ENCODE data around the gene CSRNP3.

The CSRNP3 gene, protein sequence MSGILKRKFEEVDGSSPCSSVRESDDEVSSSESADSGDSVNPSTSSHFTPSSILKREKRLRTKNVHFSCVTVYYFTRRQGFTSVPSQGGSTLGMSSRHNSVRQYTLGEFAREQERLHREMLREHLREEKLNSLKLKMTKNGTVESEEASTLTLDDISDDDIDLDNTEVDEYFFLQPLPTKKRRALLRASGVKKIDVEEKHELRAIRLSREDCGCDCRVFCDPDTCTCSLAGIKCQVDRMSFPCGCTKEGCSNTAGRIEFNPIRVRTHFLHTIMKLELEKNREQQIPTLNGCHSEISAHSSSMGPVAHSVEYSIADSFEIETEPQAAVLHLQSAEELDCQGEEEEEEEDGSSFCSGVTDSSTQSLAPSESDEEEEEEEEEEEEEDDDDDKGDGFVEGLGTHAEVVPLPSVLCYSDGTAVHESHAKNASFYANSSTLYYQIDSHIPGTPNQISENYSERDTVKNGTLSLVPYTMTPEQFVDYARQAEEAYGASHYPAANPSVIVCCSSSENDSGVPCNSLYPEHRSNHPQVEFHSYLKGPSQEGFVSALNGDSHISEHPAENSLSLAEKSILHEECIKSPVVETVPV

DNA sequence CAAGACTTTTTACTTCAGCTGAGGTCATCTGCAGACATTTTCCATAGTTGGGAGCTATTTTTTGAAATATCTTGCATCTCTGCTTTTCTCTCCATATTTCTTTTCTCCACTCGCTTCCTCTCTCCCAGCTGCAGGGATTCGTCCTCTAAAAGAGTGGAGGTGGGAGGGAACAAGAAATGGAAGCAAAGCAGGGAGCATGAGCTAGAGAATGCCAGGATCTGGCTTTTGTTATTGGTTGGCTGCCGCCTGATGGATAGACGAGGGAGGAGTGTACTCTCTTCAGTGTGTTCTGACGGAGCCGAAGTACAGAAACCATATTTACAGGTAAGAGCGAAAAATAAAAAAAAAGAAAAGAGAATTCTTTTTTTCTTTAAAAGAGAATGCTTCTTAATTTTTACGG lies at the start of gene CSRNP3:
Gene CSRNP3, plus strand, starts transcription at position 282 of the 400 bp plus-strand sequence. CDS start 125,368 bp downstream, outside the sequence.
- no peak for DNase-seq (ENCODE audit: low read depth in 2 of 3, low spot score in 1 of 3)

- DNase-seq (ENCODE audit: low read depth in 2 of 3, low spot score in 1 of 3): no peak
These were observed 49.3 kb upstream of the CSRNP3 start for GRCh38 chr2:165420231-165420630.

DNA sequence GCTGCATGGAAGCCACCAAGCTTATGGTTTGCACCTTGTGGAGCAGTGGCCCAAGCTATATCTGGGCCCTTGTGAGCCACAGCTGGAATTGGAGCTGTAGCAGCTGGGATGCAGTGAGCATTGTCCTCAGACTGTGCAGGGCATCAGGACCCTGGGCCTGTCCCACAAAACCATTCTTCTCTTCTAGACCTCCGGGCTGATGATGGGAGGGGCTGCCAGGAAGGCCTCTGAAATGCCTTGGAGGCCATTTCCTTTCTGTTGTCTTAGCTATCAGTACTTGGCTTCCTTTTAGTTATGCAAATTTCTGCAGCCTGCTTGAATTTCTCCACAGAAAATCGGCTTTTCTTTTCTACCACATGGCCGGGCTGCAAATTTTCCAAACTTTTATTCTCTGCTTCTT lies 46.4 kb upstream of the CSRNP3 start:
- DNase-seq (ENCODE audit: low read depth in 2 of 3, low spot score in 1 of 3): no peak

GRCh38 chr2:165425556-165425955 lies 43.9 kb upstream of the CSRNP3 start:
- no peak for DNase-seq (ENCODE audit: low read depth in 2 of 3, low spot score in 1 of 3)

DNA sequence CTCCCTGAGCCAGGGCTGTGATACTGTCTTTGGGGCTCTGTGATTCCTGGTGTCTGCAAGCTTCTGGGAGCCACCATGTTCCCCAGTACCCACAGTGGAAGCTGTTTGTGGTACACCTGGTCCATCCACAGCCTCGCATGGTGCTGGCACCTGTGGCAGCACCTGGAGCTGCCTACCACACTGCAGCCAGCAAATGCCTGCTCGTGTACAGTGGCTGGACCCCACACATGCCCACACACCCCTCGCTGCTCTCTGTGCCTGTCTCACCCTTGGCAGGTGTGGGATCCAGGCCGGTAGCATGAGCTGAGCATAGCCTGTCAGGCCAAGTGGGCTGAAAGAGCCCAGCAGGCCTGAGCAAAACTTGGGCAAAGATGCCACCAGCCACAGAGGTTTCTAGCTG lies 41.8 kb upstream of the CSRNP3 start:
- no peak for DNase-seq (ENCODE audit: low read depth in 2 of 3, low spot score in 1 of 3)

GRCh38 chr2:165428926-165429325 lies 40.6 kb upstream of the CSRNP3 start:
- no peak for DNase-seq (ENCODE audit: low read depth in 2 of 3, low spot score in 1 of 3)

DNA sequence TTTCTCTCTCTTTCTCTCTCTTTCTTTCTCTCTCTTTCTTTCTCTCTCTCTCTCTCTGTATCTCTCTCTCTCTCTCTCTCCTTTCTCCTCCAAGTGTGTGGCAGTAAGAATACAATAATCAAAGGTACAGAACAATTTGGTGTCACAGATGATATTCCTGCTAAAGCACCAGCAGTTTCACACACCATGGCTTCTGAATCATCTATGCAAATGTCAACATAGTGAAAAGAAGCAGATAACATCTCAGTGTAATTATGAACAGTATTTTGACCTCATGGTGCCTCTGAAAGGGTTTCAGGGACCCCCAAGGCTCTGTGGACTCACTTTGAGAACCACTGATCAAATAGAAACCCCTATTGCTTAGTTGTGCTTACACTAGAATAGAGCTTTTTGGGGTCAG lies 38.5 kb upstream of the CSRNP3 start:
- DNase-seq (ENCODE audit: low read depth in 2 of 3, low spot score in 1 of 3): no peak

DNA sequence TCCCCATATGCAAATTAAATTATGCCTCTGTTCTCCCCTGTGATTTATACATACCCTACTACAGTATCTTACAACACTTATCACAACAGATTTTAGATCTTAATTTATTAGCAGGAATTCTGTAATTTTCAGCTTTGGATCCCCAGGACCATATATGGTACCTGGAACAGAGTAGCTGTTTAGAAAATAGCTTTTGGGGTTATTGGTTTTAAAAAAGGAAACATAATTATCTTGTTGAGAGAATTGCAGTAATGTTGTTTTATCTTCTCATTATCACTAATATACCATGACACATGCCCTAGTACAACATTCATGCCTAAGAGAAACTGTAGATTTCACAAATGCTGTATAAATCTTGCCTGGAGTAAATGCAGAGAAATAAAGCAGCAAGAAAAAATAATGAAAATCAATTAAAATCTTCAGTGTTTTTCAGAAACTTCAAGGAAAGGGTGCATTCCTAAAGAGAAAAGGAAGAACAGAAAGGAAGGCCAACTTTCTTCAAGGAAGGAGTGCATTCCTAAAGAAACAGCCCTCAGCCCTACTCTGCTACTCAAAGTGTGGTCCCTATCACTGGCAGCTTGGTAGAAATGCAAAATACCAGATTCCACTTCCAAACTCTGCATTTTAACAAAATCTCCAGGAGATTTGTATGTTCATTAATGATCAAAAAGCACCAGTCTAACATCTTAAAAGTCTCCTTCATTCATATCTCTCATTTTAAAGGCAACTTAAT lies 37.1 kb upstream of the CSRNP3 start:
- no peak for DNase-seq (ENCODE audit: low read depth in 2 of 3, low spot score in 1 of 3)

DNA sequence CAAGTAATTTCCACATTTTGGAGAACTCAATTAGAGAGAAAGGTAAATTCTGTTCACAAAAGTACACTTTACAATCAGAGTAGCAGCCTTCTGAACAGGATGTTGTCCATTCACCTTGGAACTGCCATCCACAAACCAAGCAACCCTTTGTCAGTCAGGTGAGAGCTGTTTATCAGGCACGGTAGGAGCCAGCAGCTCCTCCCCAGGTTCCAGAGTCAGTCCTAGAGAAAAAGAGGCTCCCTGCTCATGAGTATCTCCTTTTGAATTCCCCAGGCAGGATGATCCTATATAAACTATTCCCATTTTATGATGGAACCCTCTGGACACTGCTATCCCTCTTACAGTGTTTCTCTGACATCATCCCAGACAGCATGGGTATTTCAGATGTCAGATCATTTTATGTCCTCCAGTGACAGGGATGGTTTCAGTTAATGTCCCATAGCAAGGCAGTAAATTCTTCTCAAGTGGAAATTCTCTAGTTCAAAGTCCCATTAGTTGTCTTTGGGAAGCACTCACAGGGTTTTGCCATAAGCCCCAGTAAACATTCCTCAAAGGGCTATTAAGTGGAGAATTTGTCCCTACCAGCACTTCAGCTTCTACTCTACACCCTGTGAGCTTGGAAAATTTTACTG lies 34.5 kb upstream of the CSRNP3 start:
- DNase-seq (ENCODE audit: low read depth in 2 of 3, low spot score in 1 of 3): no peak

DNA sequence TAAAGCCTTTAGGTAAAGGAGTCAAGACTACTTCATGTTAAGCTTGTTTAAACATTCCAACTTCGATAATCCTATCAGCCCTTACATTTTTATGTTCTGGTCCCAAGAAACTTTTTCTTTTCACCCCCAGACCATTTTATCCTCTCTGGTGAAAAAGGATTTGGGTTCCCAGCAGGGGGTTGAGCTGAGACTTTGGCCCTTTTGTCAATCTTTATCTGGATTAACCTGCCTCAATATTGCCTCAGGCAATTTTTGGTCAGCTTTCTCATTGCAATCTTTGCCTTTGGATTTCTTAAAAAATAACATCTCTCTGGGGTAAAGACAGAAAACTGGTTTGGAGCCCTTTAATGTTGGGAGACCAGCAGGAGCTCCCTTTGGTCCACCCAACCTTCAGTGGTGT lies 33.9 kb upstream of the CSRNP3 start:
- no peak for DNase-seq (ENCODE audit: low read depth in 2 of 3, low spot score in 1 of 3)

DNA sequence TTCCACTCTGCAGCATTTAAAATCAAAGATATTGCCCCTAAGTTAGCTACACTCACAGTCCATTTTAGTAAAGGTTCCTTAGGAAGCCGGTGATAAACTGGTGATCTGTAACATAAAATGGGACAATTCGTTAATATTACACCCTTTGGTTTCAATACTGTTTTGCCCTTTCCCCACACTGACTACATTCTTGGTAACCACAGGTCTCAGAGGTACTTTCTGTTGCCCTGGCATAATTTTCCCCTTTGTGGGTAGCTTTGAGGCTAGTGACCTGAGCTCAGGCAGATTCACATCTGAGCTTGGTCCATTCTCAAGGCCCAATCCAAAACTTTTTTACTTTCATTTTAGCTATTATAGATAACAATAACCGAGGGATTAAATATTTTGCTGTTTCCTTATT lies 32.9 kb upstream of the CSRNP3 start:
- no peak for DNase-seq (ENCODE audit: low read depth in 2 of 3, low spot score in 1 of 3)

DNA sequence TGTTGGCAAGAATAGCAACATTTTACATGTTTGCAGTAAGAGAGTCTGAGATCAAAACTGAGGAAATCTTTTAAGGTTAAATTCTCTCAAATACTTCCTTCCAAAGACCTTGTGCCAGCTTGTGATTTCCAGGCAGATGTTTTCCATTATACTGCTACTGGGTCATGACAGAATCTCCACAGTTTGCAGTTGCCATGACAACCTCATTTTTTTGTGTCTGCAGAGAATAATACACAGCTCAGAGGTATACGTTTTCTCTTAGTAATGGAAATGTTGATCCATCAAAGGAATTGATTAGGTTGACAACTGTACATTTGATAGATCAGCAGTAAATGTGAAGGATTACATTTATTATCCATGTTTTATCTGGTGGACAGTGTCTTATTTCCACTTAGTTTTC lies 29.1 kb upstream of the CSRNP3 start:
- DNase-seq (ENCODE audit: low read depth in 2 of 3, low spot score in 1 of 3): no peak

DNA sequence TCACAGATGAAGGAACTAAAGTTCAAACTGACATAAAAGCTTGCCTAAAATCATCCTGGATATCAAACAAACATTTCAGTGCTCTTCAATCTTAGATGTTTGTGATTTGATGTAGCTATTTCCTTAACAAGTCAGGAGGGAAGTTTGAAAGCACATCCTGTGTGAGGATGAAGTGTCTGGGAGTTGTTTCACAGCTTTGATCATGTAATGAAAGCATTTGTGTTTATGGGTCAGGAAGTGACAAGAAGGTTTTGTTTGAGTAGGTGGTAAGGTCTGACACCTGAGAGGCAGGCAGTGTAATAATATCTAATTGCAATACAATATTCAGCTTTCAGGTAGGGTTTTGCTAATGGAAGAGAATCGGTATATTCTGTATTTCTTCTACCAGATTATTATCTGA lies 26.0 kb upstream of the CSRNP3 start:
- no peak for DNase-seq (ENCODE audit: low read depth in 2 of 3, low spot score in 1 of 3)

- DNase-seq (ENCODE audit: low read depth in 2 of 3, low spot score in 1 of 3): no peak
These were observed 21.1 kb upstream of the CSRNP3 start for GRCh38 chr2:165448406-165448805.

DNA sequence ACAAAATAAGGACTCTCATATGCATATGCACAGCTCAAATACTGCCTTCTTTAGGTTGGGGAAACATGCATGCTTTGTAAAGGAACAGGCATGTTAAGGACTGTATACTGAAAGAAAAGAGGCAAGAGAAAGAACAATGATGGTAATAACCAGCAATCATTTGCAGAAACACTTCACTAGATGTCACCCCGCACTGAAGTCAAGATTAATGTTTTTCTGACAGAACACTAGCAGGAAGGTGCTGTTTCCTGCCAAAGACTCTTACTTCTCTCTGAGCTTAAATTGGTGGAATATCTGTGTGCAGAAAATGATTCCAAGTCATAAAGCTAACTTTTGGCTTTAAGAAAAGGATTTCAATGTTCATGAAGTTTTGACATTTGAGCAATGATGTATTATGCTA lies 19.3 kb upstream of the CSRNP3 start:
- no peak for DNase-seq (ENCODE audit: low read depth in 2 of 3, low spot score in 1 of 3)

GRCh38 chr2:165452327-165452726 lies 17.2 kb upstream of the CSRNP3 start:
- no peak for DNase-seq (ENCODE audit: low read depth in 2 of 3, low spot score in 1 of 3)

- DNase-seq (ENCODE audit: low read depth in 2 of 3, low spot score in 1 of 3): no peak
These were observed 15.9 kb upstream of the CSRNP3 start for GRCh38 chr2:165453561-165454094.

GRCh38 chr2:165454905-165455304 lies 14.6 kb upstream of the CSRNP3 start:
- no peak for DNase-seq (ENCODE audit: low read depth in 2 of 3, low spot score in 1 of 3)

- no peak for DNase-seq (ENCODE audit: low read depth in 2 of 3, low spot score in 1 of 3)
These were observed 13.5 kb upstream of the CSRNP3 start for GRCh38 chr2:165456027-165456426.

DNA sequence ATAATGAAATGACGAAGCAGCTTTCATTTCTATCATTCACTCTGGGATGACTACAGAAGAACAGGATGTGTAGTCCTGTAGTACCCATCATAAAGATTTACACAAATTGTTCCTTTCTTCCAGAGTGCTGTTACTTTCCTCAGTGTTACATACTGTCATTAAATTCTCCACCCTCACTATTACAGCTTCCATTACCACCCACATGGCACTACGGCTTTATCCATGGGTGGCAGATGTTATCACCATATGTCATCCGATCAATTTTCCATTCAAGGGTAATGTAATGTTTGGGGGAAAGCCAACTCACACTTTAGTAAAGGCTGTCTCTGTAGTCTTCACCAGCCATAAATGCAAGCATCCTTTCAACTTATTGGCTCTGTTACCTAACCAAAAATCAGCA lies 7.1 kb upstream of the CSRNP3 start:
- DNase-seq (ENCODE audit: low read depth in 2 of 3, low spot score in 1 of 3): no peak

DNA sequence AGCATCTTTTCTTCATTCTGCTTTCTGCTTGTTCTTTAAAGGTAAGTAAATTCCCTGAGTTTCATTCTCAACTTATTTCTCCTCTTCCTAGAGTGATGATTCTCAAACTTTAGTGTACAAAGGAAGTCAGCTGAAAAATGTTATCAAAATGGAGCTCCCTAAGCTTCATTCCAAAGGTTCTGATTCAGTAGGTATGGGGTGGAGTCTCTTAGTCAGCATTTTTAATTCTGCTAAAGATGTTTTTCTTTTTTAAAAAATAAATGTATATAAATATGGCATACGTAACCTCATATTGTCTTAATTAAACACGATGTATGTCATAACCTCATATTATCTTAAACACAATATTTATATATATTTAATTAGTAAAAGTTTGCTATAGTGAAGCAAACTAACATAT lies 3.1 kb upstream of the CSRNP3 start:
- no peak for DNase-seq (ENCODE audit: low read depth in 2 of 3, low spot score in 1 of 3)

DNA sequence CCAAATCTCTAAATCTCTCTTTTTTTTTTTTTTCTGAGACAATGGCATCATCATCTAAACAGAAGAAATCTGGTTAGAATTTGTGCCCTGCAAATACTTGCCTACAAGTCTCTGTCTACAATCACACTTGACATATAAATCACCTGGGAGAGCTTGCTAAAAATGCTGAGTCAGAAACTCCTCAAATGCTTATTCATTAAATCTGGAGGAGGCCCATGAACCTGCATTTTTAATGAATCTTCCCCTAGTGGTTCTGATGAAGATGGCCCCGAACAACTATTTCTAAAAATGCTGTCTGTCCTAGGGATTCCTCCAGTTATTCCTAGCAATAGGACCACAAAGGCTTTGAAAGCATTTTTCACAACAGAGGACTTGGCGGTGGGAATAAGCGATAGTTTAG lies 1.6 kb upstream of the CSRNP3 start:
- no peak for DNase-seq (ENCODE audit: low read depth in 2 of 3, low spot score in 1 of 3)

All from stimulated activated CD4-positive, alpha-beta T cell treated with anti-CD3 and anti-CD28 coated beads, Interleukin-12 subunit alpha, Interleukin-12 subunit beta, amount 100 ng/mL, for 48 hours (primary cell).